Measurements from ENCODE around the gene SOCS3. TPM values are rescaled to one million over a fixed set of nuclear protein-coding genes. Genes with fewer than 3 reads are reported as not detected.

SOCS3 gene
- total RNA-seq, 1 donor from 2014 or later, result 13.7 TPM

DNA sequence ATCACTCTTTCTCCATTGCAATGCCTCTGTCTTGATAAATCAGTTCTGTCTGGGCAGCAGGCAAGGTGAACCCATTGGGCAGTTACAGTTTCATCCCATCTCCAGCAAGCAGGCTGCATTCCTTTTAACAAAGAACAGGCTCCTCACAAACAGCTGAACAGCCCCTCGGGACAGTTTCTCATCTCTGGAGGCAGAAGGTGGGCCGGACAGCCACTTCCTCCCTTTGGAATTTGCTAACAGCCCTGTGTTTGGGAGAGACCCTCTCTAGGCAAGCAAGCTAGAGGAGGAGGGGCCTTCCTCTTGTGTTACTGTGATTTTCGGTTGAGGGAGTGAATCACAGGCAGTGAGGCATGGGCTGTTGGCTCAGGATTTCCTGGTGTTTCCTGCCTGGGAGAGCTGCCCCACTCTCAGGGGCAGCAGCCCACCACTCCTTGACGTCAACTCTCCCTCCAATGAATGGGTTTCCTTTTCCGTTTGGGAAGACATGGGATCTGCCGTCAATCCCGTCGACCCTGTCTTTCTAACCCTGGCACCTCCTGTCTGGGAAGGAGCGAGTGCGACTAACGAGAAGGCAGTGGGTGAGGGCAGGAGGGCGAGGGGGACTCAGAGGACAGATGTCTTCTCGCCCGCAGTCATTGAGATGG is 14.9 kb upstream of the SOCS3 start:
- H3K4me3 ChIP-seq (ENCODE audit: low read depth, low read length), result no peak overlapping the region
- peak; percentile 72 for DNase-seq (ENCODE audit: low read depth)
- H3K36me3 ChIP-seq (ENCODE audit: control insufficient read depth, insufficient read depth, low read length), result no peaks in the 10 kb centered on the region
- TF ChIP-seq, protein P1, sequence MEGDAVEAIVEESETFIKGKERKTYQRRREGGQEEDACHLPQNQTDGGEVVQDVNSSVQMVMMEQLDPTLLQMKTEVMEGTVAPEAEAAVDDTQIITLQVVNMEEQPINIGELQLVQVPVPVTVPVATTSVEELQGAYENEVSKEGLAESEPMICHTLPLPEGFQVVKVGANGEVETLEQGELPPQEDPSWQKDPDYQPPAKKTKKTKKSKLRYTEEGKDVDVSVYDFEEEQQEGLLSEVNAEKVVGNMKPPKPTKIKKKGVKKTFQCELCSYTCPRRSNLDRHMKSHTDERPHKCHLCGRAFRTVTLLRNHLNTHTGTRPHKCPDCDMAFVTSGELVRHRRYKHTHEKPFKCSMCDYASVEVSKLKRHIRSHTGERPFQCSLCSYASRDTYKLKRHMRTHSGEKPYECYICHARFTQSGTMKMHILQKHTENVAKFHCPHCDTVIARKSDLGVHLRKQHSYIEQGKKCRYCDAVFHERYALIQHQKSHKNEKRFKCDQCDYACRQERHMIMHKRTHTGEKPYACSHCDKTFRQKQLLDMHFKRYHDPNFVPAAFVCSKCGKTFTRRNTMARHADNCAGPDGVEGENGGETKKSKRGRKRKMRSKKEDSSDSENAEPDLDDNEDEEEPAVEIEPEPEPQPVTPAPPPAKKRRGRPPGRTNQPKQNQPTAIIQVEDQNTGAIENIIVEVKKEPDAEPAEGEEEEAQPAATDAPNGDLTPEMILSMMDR (IDR thresholded peaks at IDR 0.05; ENCODE audit: insufficient read depth, low read length, severe bottlenecking), result no peak
- no peak for FAIRE-seq
- no peaks in the 10 kb centered on the region for H3K27me3 ChIP-seq (ENCODE audit: control insufficient read depth, insufficient read depth, low read length)

DNA sequence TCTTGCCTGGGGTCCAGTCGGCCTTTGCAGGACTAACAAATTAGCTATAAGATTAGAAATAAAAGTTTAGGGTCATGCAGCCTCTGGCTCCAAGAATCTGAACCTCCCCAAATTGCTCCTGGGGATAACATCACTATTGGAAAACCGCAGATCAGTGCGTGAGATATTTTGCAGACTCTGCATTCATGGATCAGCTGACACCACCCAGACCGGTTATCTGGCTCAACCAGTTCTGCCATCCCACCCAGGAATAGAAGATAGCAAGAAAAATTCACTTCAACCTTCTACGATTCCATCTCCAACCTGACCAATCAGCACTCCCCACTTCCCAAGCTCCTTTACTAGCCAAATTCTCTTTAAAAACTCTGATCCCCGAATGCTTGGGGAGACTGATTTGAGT is 14.3 kb upstream of the SOCS3 start:
- FAIRE-seq, result no peak
- Histone ChIP-seq H3K27me3 (ENCODE audit: control insufficient read depth, insufficient read depth, low read length) (no peaks in the 10 kb centered on the region), H3K4me3 (ENCODE audit: low read depth, low read length) (no peak overlapping the region), H3K36me3 (ENCODE audit: control insufficient read depth, insufficient read depth, low read length) (no peaks in the 10 kb centered on the region)
- DNase-seq (ENCODE audit: low read depth), result peak; percentile 47
- TF ChIP-seq, protein P1 (IDR thresholded peaks at IDR 0.05; ENCODE audit: insufficient read depth, low read length, severe bottlenecking), result no peak

DNA sequence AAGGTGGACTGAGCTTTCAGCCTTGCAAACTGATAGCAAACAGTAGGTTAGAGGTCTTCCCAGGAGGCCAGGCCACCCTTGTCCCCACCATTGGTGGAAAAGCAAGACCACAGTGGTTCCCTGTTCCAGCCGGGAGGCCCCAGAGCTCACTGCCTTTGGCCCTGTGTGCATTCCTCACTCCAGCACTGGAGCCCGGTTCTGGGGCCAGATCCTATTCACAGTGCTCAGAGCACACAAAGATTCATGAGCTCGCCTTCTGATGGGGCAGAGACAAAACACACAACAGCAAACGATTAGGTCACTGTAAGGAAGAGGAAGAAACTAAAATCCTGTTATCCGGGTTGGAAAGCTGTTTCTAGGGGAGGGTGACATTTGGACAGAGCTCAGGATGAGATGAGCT is 13.0 kb upstream of the SOCS3 start:
- DNase-seq (ENCODE audit: low read depth) (no peak), FAIRE-seq (no peak)
- Histone ChIP-seq H3K27me3 (ENCODE audit: control insufficient read depth, insufficient read depth, low read length) (no peaks in the 10 kb centered on the region), H3K36me3 (ENCODE audit: control insufficient read depth, insufficient read depth, low read length) (no peaks in the 10 kb centered on the region), H3K4me3 (ENCODE audit: low read depth, low read length) (no peak overlapping the region)
- TF ChIP-seq, protein P1 (IDR thresholded peaks at IDR 0.05; ENCODE audit: insufficient read depth, low read length, severe bottlenecking), result no peak

DNA sequence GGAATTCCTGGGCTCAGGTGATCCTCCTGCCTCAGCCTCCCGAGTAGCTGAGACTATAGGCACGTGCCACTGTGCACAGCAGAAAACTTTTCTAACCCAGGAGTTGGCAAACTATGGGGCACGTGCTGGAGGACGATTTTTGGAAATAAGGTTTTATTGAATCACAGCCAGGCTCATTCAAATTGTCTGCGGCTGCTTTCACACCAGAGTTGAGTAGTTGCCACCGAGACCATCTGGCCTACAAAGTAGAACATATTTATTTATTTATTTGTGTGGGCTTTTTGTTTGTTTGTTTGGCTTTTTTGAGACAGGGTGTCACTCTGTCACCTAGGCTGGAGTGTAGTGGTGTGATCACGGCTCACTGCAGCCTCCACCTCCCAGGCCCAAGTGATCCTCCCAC is 11.2 kb upstream of the SOCS3 start:
- Histone ChIP-seq H3K27me3 (ENCODE audit: control insufficient read depth, insufficient read depth, low read length) (peaks cover 2% of the 10 kb centered on the region), H3K36me3 (ENCODE audit: control insufficient read depth, insufficient read depth, low read length) (no peaks in the 10 kb centered on the region), H3K4me3 (ENCODE audit: low read depth, low read length) (no peak overlapping the region)
- TF ChIP-seq, protein P1 (IDR thresholded peaks at IDR 0.05; ENCODE audit: insufficient read depth, low read length, severe bottlenecking), result no peak
- no peak for DNase-seq (ENCODE audit: low read depth)
- FAIRE-seq, result no peak

DNA sequence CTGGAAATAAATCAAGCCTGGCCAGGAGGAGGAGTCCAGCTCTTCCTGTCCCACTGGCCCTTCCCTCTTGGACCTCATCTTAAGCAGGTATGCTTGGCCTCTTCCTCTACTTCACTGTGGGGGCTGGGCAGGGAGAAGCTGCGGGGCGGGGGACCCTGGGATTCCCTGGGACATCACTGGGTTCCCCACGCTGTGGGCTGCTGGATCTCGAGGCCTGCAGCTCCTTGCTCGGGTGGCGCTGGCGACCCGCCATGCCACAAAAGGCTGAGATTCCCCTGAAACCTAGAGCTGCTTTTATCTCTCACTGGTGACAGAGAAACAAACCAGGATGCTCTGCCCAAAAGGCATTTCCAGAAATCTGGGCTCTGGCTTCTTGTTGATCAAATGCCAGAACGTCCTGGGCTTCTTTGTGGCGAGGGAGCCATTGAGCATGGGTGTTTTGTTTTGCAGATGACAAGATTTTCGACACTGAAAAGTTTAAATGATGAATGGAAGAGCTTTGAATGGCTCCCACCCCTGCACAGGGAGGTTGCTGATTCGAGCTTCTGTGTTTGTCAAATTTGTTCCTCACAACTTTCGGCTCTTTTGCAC is 10.0 kb upstream of the SOCS3 start:
- DNase-seq (ENCODE audit: low read depth) (no peak), FAIRE-seq (no peak)
- Histone ChIP-seq H3K27me3 (ENCODE audit: control insufficient read depth, insufficient read depth, low read length) (peaks cover 5% of the 10 kb centered on the region), H3K36me3 (ENCODE audit: control insufficient read depth, insufficient read depth, low read length) (no peaks in the 10 kb centered on the region), H3K4me3 (ENCODE audit: low read depth, low read length) (no peak overlapping the region)
- TF ChIP-seq, protein P1 (IDR thresholded peaks at IDR 0.05; ENCODE audit: insufficient read depth, low read length, severe bottlenecking), result no peak
